Measurements from ENCODE around the gene PMPCB.

PMPCB gene

DNA sequence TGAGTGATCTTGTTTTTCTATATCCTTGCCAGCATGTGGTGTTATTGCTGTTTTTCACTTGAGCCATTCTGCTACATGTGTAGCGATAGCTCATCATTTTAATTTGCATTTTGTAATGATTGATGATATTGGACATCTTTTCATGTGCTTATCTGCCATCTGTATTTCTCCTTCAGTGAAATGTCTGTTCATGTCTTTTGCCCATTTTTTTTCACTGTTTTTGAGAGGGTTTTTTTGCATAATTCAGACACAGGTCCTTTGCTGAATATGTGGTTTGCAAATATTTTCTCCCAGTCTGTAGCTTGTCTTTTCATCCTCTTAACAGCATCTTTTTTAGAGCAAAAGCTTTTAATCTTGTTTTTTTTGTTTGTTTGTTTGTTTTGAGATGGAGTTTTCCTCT is 3.7 kb upstream of the PMPCB start:
- H3K27ac ChIP-seq (ENCODE audit: low read depth, low read length), result no peak overlapping the region

DNA sequence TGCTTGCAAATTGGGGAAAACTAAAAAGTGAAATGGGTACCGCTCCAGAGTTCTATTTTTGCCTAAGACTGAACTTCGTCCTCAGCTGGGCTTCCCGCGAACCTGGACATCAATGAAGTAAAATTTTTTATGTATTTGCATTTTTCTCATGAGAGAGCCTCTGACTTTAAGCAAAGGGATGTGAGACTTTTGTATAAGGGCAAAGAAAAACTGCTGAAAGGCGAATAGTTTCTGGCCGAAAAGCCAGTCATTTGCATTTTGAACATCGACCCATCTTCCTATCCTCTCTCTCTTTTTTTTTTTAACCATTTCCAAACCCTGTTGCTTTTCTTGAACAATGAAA is 573 bp downstream of the PMPCB start:
- Histone ChIP-seq H2BK5ac (ENCODE audit: low read depth, low read length, poor library complexity) (no peak overlapping the region), H3K4me1 (ENCODE audit: control insufficient read depth in 1 of 2, insufficient read depth in 2 of 2, low read length in 2 of 2) (peaks cover 0 to 2% of the 10 kb centered on the region in 2 experiments), H4K91ac (ENCODE audit: low read depth, low read length) (no peak overlapping the region), H3K23ac (ENCODE audit: low read length) (no peak overlapping the region), H3K79me2 (ENCODE audit: control insufficient read depth, insufficient read depth, low read length, poor library complexity) (peaks cover 3% of the 10 kb centered on the region), H4K8ac (ENCODE audit: low read depth, low read length) (peak overlapping the region; percentile 99), H3K4me2 (ENCODE audit: low read length) (peak overlapping the region; percentile 76), H3K9ac (ENCODE audit: low read length) (peak overlapping the region; percentile 84), H3K79me1 (ENCODE audit: low read length) (peaks cover 3% of the 10 kb centered on the region), H3K27ac (ENCODE audit: low read depth, low read length) (no peak overlapping the region), H3K9me3 (ENCODE audit: insufficient read depth, low read depth, low read length) (no peaks in the 10 kb centered on the region), H3K14ac (ENCODE audit: low read length) (peak overlapping the region; percentile 79), H2AFZ (ENCODE audit: insufficient read depth, low read length, poor library complexity) (no peak overlapping the region), H3K4ac (ENCODE audit: low read depth, low read length) (peak overlapping the region; percentile 57), H2AK5ac (ENCODE audit: low read length) (no peak overlapping the region), H4K12ac (ENCODE audit: low read depth, low read length) (no peak overlapping the region), H3K36me3 (ENCODE audit: control insufficient read depth in 1 of 2, insufficient read depth in 2 of 2, low read length in 2 of 2) (peaks cover 4 to 10% of the 10 kb centered on the region in 2 experiments), H3K27me3 (ENCODE audit: insufficient read depth, low read length) (no peaks in the 10 kb centered on the region), H2BK12ac (ENCODE audit: low read length) (no peak overlapping the region), H2BK120ac (ENCODE audit: insufficient read depth, low read length, poor library complexity) (no peak overlapping the region), H3K18ac (ENCODE audit: low read length) (no peak overlapping the region), H3K4me3 (ENCODE audit: low read depth, low read length) (peak overlapping the region; percentile 94)
- no CpG with 5 or more reads among the region's 7 CpGs for WGBS (ENCODE audit: extremely low coverage, insufficient coverage, insufficient read length)
- DNase-seq, result no peak

More for the DNA sequence above, 3.7 kb upstream of the PMPCB start:
- no CpG with 5 or more reads among the region's 1 CpG for WGBS (ENCODE audit: extremely low coverage, insufficient coverage, insufficient read length)
- no peak overlapping the region for H3K23ac ChIP-seq (ENCODE audit: low read length)
- no peak overlapping the region for H2BK120ac ChIP-seq (ENCODE audit: insufficient read depth, low read length, poor library complexity)
- peaks cover 0 to 2% of the 10 kb centered on the region in 2 experiments for H3K4me1 ChIP-seq (ENCODE audit: control insufficient read depth in 1 of 2, insufficient read depth in 2 of 2, low read length in 2 of 2)
- H4K12ac ChIP-seq (ENCODE audit: low read depth, low read length), result no peak overlapping the region
- H3K9ac ChIP-seq (ENCODE audit: low read length), result no peak overlapping the region
- H3K4me3 ChIP-seq (ENCODE audit: low read depth, low read length), result no peak overlapping the region
- H4K91ac ChIP-seq (ENCODE audit: low read depth, low read length), result no peak overlapping the region
- no peaks in the 10 kb centered on the region for H3K9me3 ChIP-seq (ENCODE audit: insufficient read depth, low read depth, low read length)
- no peak overlapping the region for H3K4me2 ChIP-seq (ENCODE audit: low read length)
- peaks cover 3% of the 10 kb centered on the region for H3K79me2 ChIP-seq (ENCODE audit: control insufficient read depth, insufficient read depth, low read length, poor library complexity)
- H2AFZ ChIP-seq (ENCODE audit: insufficient read depth, low read length, poor library complexity), result no peak overlapping the region
- H2BK12ac ChIP-seq (ENCODE audit: low read length), result no peak overlapping the region
- H3K14ac ChIP-seq (ENCODE audit: low read length), result no peak overlapping the region
- DNase-seq, result no peak
- H2BK5ac ChIP-seq (ENCODE audit: low read depth, low read length, poor library complexity), result no peak overlapping the region
- no peak overlapping the region for H3K18ac ChIP-seq (ENCODE audit: low read length)
- no peak overlapping the region for H2AK5ac ChIP-seq (ENCODE audit: low read length)
- no peak overlapping the region for H4K8ac ChIP-seq (ENCODE audit: low read depth, low read length)
- H3K79me1 ChIP-seq (ENCODE audit: low read length), result peaks cover 3% of the 10 kb centered on the region
- no peaks in the 10 kb centered on the region for H3K27me3 ChIP-seq (ENCODE audit: insufficient read depth, low read length)
- no peaks in the 10 kb centered on the region for H3K36me3 ChIP-seq (ENCODE audit: control insufficient read depth in 1 of 2, insufficient read depth in 2 of 2, low read length in 2 of 2)
- no peak overlapping the region for H3K4ac ChIP-seq (ENCODE audit: low read depth, low read length)

DNA sequence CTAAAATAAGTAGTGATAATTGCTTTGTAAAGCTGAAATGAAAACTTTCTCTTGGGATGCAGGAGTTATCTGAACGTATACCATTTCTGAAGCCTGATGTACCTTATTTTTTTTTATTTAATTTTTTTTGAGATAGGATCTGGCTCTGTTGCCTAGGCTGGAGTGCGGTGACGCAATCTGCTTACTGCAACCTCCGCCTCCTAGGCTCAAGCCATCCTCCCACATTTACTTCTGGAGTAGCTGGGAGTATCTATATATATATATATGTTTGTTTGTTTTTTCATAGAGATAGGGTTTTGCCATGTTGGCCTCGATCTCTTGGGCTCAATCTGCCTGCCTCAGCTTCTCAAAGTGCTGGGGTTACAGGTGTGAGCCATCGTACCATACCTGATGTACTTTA is 2.4 kb downstream of the PMPCB start:
- WGBS (ENCODE audit: extremely low coverage, insufficient coverage, insufficient read length), result no CpG with 5 or more reads among the region's 6 CpGs

DNA sequence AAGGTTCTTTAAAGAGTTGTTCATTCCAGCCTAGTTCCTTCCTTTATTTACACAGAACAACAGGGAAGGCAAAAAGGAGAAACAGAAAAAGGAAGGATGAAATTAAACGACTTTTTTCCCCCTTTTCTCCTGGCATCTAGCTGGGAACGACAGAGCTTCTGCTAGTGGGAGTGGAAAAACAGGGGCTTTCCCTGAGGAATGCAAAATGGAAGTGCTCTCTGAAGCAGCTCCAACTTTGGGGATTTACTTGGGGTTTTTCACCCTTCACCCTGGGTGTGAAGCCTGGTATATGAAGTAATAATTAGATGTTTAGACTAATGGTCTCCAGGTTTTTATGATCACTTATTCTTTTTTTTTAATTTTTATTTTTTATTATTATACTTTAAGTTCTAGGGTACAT is 4.2 kb downstream of the PMPCB start:
- no peak overlapping the region for H2AK5ac ChIP-seq (ENCODE audit: low read length)
- no peak overlapping the region for H3K14ac ChIP-seq (ENCODE audit: low read length)
- peaks cover 12 to 19% of the 10 kb centered on the region in 2 experiments for H3K36me3 ChIP-seq (ENCODE audit: control insufficient read depth in 1 of 2, insufficient read depth in 2 of 2, low read length in 2 of 2)
- no peak overlapping the region for H3K9ac ChIP-seq (ENCODE audit: low read length)
- H3K4me1 ChIP-seq (ENCODE audit: control insufficient read depth in 1 of 2, insufficient read depth in 2 of 2, low read length in 2 of 2), result peaks cover 0 to 2% of the 10 kb centered on the region in 2 experiments
- no peak overlapping the region for H2BK5ac ChIP-seq (ENCODE audit: low read depth, low read length, poor library complexity)
- no peak overlapping the region for H4K8ac ChIP-seq (ENCODE audit: low read depth, low read length)
- no peak overlapping the region for H4K12ac ChIP-seq (ENCODE audit: low read depth, low read length)
- no peak overlapping the region for H2AFZ ChIP-seq (ENCODE audit: insufficient read depth, low read length, poor library complexity)
- no peak overlapping the region for H3K4me2 ChIP-seq (ENCODE audit: low read length)
- no peak for DNase-seq
- no peaks in the 10 kb centered on the region for H3K27me3 ChIP-seq (ENCODE audit: insufficient read depth, low read length)
- no peak overlapping the region for H3K4me3 ChIP-seq (ENCODE audit: low read depth, low read length)
- no peak overlapping the region for H3K18ac ChIP-seq (ENCODE audit: low read length)
- peaks cover 3% of the 10 kb centered on the region for H3K79me1 ChIP-seq (ENCODE audit: low read length)
- H3K4ac ChIP-seq (ENCODE audit: low read depth, low read length), result no peak overlapping the region
- no CpG with 5 or more reads among the region's 2 CpGs for WGBS (ENCODE audit: extremely low coverage, insufficient coverage, insufficient read length)
- H2BK120ac ChIP-seq (ENCODE audit: insufficient read depth, low read length, poor library complexity), result no peak overlapping the region
- peaks cover 3% of the 10 kb centered on the region for H3K79me2 ChIP-seq (ENCODE audit: control insufficient read depth, insufficient read depth, low read length, poor library complexity)
- no peak overlapping the region for H2BK12ac ChIP-seq (ENCODE audit: low read length)
- no peaks in the 10 kb centered on the region for H3K9me3 ChIP-seq (ENCODE audit: insufficient read depth, low read depth, low read length)
- H4K91ac ChIP-seq (ENCODE audit: low read depth, low read length), result no peak overlapping the region
- no peak overlapping the region for H3K23ac ChIP-seq (ENCODE audit: low read length)
- H3K27ac ChIP-seq (ENCODE audit: low read depth, low read length), result no peak overlapping the region

More for the DNA sequence above, 2.4 kb downstream of the PMPCB start:
- H3K27ac ChIP-seq (ENCODE audit: low read depth, low read length), result no peak overlapping the region
- no peak overlapping the region for H3K14ac ChIP-seq (ENCODE audit: low read length)
- H2BK12ac ChIP-seq (ENCODE audit: low read length), result no peak overlapping the region
- H3K36me3 ChIP-seq (ENCODE audit: control insufficient read depth in 1 of 2, insufficient read depth in 2 of 2, low read length in 2 of 2), result peaks cover 8 to 14% of the 10 kb centered on the region in 2 experiments
- no peak for DNase-seq
- H2BK120ac ChIP-seq (ENCODE audit: insufficient read depth, low read length, poor library complexity), result no peak overlapping the region
- peaks cover 3% of the 10 kb centered on the region for H3K79me1 ChIP-seq (ENCODE audit: low read length)
- H3K9ac ChIP-seq (ENCODE audit: low read length), result no peak overlapping the region
- no peak overlapping the region for H4K8ac ChIP-seq (ENCODE audit: low read depth, low read length)
- H3K18ac ChIP-seq (ENCODE audit: low read length), result no peak overlapping the region
- H2AK5ac ChIP-seq (ENCODE audit: low read length), result no peak overlapping the region
- H4K91ac ChIP-seq (ENCODE audit: low read depth, low read length), result no peak overlapping the region
- H3K4me3 ChIP-seq (ENCODE audit: low read depth, low read length), result no peak overlapping the region
- no peak overlapping the region for H3K23ac ChIP-seq (ENCODE audit: low read length)
- H3K9me3 ChIP-seq (ENCODE audit: insufficient read depth, low read depth, low read length), result no peaks in the 10 kb centered on the region
- no peak overlapping the region for H3K4me2 ChIP-seq (ENCODE audit: low read length)
- no peak overlapping the region for H3K4ac ChIP-seq (ENCODE audit: low read depth, low read length)
- H3K27me3 ChIP-seq (ENCODE audit: insufficient read depth, low read length), result no peaks in the 10 kb centered on the region
- peaks cover 0 to 2% of the 10 kb centered on the region in 2 experiments for H3K4me1 ChIP-seq (ENCODE audit: control insufficient read depth in 1 of 2, insufficient read depth in 2 of 2, low read length in 2 of 2)
- H2BK5ac ChIP-seq (ENCODE audit: low read depth, low read length, poor library complexity), result no peak overlapping the region
- no peak overlapping the region for H2AFZ ChIP-seq (ENCODE audit: insufficient read depth, low read length, poor library complexity)
- no peak overlapping the region for H4K12ac ChIP-seq (ENCODE audit: low read depth, low read length)
- peaks cover 3% of the 10 kb centered on the region for H3K79me2 ChIP-seq (ENCODE audit: control insufficient read depth, insufficient read depth, low read length, poor library complexity)

Data from trophoblast cell (in vitro differentiated cells and primary cell).